Activated CD8-positive, alpha-beta memory T cell treated with anti-CD3 and anti-CD28 coated beads for 36 hours (primary cell): Measurements from ENCODE around the gene SELENOS. TPM values are rescaled to one million over a fixed set of nuclear protein-coding genes. Genes with fewer than 3 reads are reported as not detected.

Source experiments
- CTCF ChIA-PET: fragments of 350-600 bp; sonication (Branson Sonifier 250); formaldehyde crosslinking; loops from one replicate; lab custom pipeline; 2021; ENCODE audit warnings: antibody characterized with exemption; lab: Charles Lee
- POLR2A ChIA-PET: fragments of 350-600 bp; sonication (Branson Sonifier 250); formaldehyde crosslinking; loops from one replicate; lab custom pipeline; 2021; ENCODE audit warnings: antibody characterized with exemption; lab: Charles Lee
- total RNA-seq, 2 experiments: library from RNA; stranded (reverse); gene quantifications; one replicate each; pipeline ENCODE4 v1.2.3, GENCODE V29; 2021

The SELENOS gene
- total RNA-seq, 2 experiments from 2014 or later, result 41.2 to 41.4 TPM

- ChIA-PET POLR2A (no interaction called here), CTCF (interaction anchor here (0.7 to 2.2 kb wide), 6 partner anchors 11 to 256 kb away, joined by 3 to 6 read pairs (median 4); partner anchors contain the start of gene CHSY1)
Measured at GRCh38 chr15:101262551-101262950, 14.7 kb downstream of the SELENOS start.

DNA sequence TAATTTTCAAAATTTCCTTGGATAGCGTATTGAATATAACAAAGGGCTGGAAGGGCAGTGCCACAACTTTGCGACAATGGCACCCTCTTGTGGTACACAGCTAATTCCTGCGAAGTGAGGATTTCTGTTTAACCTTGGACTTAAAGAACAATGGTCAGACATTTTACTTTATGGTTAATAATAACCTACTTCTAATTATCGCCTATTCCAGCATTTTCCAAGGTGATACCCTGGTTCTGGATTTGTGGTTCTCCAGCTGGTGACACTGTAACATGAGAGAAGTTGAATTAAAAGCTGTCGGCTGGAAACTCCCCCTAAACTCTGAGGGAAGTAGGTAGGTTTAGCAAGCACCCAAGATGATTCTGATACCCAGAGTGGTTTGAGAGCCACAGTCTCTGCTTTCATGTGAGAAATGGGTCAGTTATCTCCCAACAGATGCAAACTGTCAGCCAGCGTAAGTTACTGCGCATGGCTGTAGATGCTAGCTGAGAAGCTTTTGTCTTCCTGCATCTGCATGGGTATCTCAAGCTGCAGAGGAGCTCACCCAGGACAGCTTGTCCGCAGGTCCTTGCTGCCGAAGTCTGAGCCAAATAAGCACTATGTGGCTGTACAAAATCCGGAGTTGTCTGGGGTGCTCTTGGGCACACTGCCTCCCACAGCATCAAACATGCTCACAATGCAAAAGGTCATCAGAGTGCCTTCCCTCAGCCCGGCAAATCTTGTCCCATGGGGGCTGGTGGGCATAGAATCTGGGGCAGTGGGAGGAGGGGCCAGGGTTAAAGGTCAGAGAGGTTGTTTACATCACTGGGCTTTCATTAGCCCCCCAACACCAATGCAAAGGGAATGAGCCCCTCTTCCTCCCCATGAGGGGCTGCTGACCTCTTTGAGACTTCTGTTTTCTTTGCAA is 18.8 kb downstream of the SELENOS start:
- POLR2A ChIA-PET, result interaction anchor here (1.0 kb wide), 1 partner anchor 17 kb away, joined by 4 read pairs; no protein-coding TSS in a partner anchor
- CTCF ChIA-PET, result interaction anchor here (0.7 to 2.3 kb wide), 18 partner anchors 8 to 252 kb away, joined by 3 to 25 read pairs (median 6); no protein-coding TSS in a partner anchor

DNA sequence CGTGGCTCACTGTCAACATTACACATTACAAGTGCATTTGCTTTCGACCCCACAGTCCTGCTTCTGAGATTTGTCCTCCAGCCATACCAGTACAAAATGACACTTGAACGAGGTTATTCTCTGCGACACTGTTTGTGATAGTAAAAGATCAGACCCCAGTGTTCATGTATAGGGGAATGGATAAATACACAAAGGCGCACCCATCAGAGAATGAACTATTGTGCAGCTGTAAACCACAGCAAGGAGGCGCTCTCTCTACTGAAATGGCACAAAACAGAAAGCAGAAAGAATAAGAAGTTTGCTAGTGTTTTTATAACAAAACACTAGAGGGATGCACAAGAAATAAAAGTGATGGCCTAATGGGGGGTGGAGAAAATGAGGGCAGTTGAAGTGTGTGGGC is 20.5 kb downstream of the SELENOS start:
- CTCF ChIA-PET, result interaction anchor here (0.6 to 2.3 kb wide), 2 partner anchors 20 to 242 kb away, joined by 3 to 25 read pairs; no protein-coding TSS in a partner anchor
- POLR2A ChIA-PET, result no interaction called here

GRCh38 chr15:101255615-101256241 is 21.6 kb downstream of the SELENOS start:
- CTCF ChIA-PET, result interaction anchor here (0.8 to 2.1 kb wide), 8 partner anchors 10 to 245 kb away, joined by 3 to 7 read pairs (median 4); no protein-coding TSS in a partner anchor
- POLR2A ChIA-PET, result no interaction called here

DNA sequence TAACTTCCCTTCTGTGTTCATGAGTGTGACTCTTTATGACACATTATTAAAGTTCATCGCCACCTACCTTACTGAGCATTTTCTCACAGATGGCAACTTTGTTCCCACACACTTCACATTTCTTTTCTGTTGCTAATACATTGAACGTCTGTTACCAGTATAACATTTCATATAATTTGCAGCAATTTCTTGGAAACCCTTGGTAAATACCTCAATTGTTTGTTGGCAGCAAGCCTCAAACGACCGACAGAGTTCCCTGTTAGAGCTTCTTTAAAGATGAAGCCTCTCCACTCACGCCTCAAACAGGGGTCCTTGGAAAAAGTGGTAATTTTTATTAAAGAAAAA is 22.3 kb downstream of the SELENOS start:
- CTCF ChIA-PET, result interaction anchor here (1.0 to 3.9 kb wide), 7 partner anchors 60 to 245 kb away, joined by 3 to 13 read pairs (median 6); no protein-coding TSS in a partner anchor

GRCh38 chr15:101254157-101255050 is 22.9 kb downstream of the SELENOS start:
- POLR2A ChIA-PET, result interaction anchor here (0.5 kb wide), 1 partner anchor 94 kb away, joined by 4 read pairs; no protein-coding TSS in a partner anchor
- CTCF ChIA-PET, result interaction anchor here (1.6 to 3.9 kb wide), 3 partner anchors 153 to 166 kb away, joined by 3 to 13 read pairs (median 6); no protein-coding TSS in a partner anchor

More for the DNA sequence above, 22.3 kb downstream of the SELENOS start:
- POLR2A ChIA-PET, result interaction anchor here (0.5 kb wide), 1 partner anchor 95 kb away, joined by 4 read pairs; no protein-coding TSS in a partner anchor

- ChIA-PET POLR2A (interaction anchor here (1.8 kb wide), 2 partner anchors 12 to 51 kb away, joined by 6 to 7 read pairs; no protein-coding TSS in a partner anchor), CTCF (interaction anchor here (0.8 to 3.9 kb wide), 5 partner anchors 51 to 232 kb away, joined by 3 to 13 read pairs (median 4); no protein-coding TSS in a partner anchor)
Measured at GRCh38 chr15:101252836-101253235, 24.4 kb downstream of the SELENOS start.

DNA sequence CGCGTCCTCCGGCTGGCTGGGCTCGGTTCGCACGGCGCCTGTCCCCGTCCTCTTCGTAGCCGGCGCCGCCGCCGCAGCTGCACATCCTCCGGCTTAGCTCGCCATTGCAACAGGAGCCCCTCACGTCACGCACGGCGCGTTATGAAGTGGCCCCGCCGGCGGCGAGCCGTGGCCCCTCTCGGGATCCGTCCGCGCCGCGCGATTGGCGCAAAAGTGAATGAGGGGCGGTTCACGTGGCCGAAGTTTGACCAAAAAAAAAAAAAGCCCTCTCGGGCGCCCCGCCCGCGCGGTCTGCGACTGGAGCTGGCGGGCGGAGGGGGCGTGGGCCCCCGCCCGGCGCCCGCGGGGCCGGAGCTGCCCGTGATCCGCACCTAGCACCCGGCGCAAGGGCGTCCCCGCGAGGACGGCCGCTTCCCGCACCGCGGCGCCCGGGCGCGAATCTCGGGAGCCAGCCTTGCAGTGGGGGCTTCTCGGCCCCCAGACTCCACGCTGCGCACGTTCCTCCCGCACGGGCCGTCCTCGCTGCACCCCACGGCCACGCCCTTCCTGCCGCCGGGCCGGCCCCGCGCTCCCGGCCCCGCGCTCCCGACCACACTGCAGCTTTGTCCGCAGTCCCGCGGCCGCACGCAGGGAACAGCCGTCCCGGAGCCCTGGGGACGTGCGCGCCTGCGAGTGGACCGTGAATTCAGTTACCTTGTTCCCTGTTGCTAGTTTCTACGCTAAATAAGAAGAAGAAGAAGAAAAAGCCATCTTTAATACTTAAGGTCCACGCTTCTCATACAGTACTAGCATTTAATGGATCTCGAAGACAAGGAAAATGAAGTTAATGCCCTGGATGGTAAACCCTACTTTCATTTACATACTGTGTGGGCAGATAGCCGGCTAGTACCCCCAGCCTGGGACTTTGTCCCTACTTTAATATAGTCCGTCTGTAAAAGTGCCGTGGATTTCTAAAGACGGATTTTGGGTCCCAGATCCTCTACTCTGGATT is 25.2 kb downstream of the SELENOS start, which contains the start of gene CHSY1:
CHSY1 (minus strand) TSS at position 219 of the 991 bp plus-strand sequence. CDS start 592 bp downstream, outside the sequence.
- POLR2A ChIA-PET, result interaction anchor here (0.6 to 1.8 kb wide), 17 partner anchors 9 to 648 kb away, joined by 3 to 11 read pairs (median 4); partner anchors contain the start of gene SNRPA1
- CTCF ChIA-PET, result interaction anchor here (0.7 to 3.9 kb wide), 11 partner anchors 9 to 237 kb away, joined by 3 to 13 read pairs (median 4); no protein-coding TSS in a partner anchor

DNA sequence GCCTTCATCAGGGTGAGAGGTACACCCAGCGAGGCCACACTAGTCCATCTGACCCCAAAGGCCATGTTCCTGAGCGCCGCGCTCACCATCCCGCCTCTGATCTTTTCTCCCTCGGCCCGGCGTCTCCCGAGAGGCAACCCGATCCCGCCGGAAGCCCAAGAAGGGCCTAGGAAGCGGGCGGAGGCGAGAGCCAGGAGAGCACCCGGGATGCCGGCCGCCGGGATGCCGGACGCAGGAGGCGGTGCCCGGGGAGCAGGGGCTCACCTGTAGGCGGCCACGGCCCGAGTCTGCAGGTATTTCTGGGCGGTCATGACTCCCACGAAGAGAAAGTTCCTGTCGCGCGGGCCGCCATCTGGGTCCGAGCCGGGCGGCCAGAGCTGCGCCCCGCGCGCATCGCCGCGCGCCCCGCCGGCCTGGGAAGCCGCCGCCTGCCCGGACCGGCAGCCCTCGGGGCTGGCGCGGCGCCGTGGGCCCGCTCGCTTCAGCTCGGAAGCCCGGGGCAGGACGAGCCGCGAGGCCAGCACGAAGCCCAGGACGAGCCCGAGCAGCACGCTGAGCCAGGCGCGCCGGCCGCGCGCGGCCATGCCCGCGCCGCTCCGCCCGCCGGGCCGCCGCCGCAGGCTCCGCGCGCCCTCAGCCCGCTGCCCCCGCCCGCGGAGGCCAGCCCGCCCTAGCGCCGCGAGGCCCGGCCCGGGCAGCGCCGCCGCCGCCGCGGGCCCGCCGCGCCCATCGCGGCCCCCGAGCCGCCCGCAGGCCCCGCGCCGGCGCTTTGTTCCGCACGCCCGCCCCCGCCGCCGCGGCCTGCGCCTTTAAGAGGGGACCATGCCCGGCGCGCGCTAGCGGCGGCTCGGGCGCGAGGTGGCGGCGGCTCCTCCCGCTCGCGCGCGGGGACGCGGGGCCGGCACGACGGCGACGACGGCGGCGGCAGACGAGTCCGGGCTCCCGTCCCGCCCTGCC is 26.1 kb downstream of the SELENOS start:
- CTCF ChIA-PET, result interaction anchor here (0.8 to 3.9 kb wide), 11 partner anchors 8 to 236 kb away, joined by 3 to 13 read pairs (median 4); no protein-coding TSS in a partner anchor
- POLR2A ChIA-PET, result interaction anchor here (0.7 to 1.8 kb wide), 11 partner anchors 8 to 158 kb away, joined by 3 to 11 read pairs (median 6); partner anchors contain the start of gene SNRPA1

GRCh38 chr15:101250341-101250831 is 26.9 kb downstream of the SELENOS start:
- ChIA-PET POLR2A (no interaction called here), CTCF (interaction anchor here (1.2 to 1.5 kb wide), 4 partner anchors 9 to 160 kb away, joined by 4 read pairs; no protein-coding TSS in a partner anchor)

- ChIA-PET CTCF (interaction anchor here (0.7 to 2.3 kb wide), 6 partner anchors 43 to 240 kb away, joined by 3 to 6 read pairs (median 4); no protein-coding TSS in a partner anchor), POLR2A (interaction anchor here (1.4 kb wide), 1 partner anchor 43 kb away, joined by 9 read pairs; no protein-coding TSS in a partner anchor)
Measured at GRCh38 chr15:101248274-101248673, 29.0 kb downstream of the SELENOS start.

DNA sequence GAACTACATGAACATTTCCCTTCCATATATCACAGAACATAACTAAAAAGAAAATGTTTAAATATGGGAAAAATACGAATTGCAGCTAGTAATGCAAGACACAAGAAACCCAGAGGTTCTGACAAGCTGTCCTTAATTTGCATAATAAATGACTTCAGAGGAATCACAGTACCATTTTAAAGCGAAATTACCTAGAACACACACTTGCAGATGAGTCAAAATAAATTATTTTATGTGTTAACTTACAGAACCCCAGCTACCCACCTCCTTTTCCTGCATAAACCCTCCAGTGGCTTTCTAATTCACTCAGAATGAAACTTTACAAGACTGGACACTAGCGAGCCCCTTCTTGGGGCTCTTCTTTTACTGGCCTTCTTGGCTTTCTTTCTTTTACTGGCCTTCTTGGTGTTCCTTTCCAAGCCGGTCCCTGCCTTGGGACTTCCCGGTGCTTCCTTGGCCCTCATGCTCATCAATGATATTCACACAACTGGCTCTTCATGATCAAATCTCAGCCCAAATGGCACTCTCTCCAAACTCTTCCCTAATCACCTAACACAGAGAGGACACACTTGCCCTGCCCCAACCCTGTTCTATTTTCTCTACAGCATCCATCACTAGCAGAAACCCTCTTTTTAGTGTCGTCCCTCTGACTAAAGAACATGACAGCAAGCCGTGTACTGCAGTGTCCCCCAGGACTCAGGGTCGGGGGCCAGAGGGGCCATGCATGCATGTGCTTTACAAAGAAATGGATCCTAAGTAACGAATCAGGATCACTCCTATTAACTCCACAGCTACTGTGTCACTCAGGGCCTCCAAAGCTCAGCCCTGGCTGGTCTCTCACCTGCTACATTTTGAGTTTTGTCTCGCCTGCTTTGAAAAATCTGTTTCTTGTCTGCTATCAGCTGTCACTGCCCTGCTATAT is 30.2 kb downstream of the SELENOS start:
- CTCF ChIA-PET, result interaction anchor here (1.1 to 1.9 kb wide), 4 partner anchors 42 to 239 kb away, joined by 4 to 6 read pairs (median 4); no protein-coding TSS in a partner anchor
- POLR2A ChIA-PET, result interaction anchor here (1.4 kb wide), 1 partner anchor 42 kb away, joined by 9 read pairs; no protein-coding TSS in a partner anchor

GRCh38 chr15:101246391-101246790 is 30.9 kb downstream of the SELENOS start:
- ChIA-PET CTCF (interaction anchor here (1.3 kb wide), 1 partner anchor 10 kb away, joined by 3 read pairs; no protein-coding TSS in a partner anchor), POLR2A (no interaction called here)
